HepG2 (cell line): ENCODE data around the gene MED20. TPM values are rescaled to one million over a fixed set of nuclear protein-coding genes. Genes with fewer than 3 reads are reported as not detected.

Experiments used
- ATAC-seq: fragments of 200-7000 bp; cut with Tn5 transposase; 3 replicates; pipeline ENCODE4 v1.9.1; 2020; ENCODE audit warnings: mild to moderate bottlenecking, moderate library complexity
- BruUV-seq: library from RNA; stranded (reverse); fragments of 400-500 nt; replicated peaks from 2 replicates; lab custom pipeline; 2021; lab: Mats Ljungman, UMichigan
- CTCF ChIA-PET: fragments of 300-600 bp; formaldehyde crosslinking; extraction: SDS; loops from one replicate; lab custom pipeline; 2021; ENCODE audit warnings: low total read pairs, inconsistent platforms, low intra/inter-chr PET ratio; lab: Yijun Ruan, JAX
- POLR2A ChIA-PET: fragments of 350-600 bp; sonication (Branson Sonifier 250); formaldehyde crosslinking; loops from one replicate; lab custom pipeline; 2020; ENCODE audit warnings: antibody characterized with exemption, inconsistent platforms; lab: Yijun Ruan, JAX
- DNase-seq: peaks from one replicate; pipeline ENCODE4 v3.0.0-alpha.2; 2015; ENCODE audit warnings: low spot score
- FAIRE-seq: peaks from 3 replicates; lab custom pipeline; 2011; peaks lifted over from hg19 to GRCh38; lab: Jason Lieb, UNC
- H2AFZ ChIP-seq: one replicate; pipeline ENCODE4 v1.6.1; 2011; ENCODE audit warnings: low read length, inconsistent platforms
- H3K27ac ChIP-seq: fragments of 300-600 bp; 3 replicates; pipeline ENCODE4 v1.8.0; 2011; ENCODE audit warnings: mixed run types, mild to moderate bottlenecking, mixed read lengths, low read length, inconsistent platforms; ENCODE audit not compliant: insufficient read depth; ENCODE audit errors: extremely low read length
- H3K27me3 ChIP-seq, 2 experiments: fragments of 200-600 bp in 1 of 2; 2 replicates in 1 of 2; 3 replicates in 1 of 2; pipeline versions ENCODE4 v1.6.0 to v1.8.0; 2011; ENCODE audit warnings: low read length in 2 of 2, mild to moderate bottlenecking in 2 of 2, moderate library complexity in 2 of 2, inconsistent platforms in 1 of 2; ENCODE audit not compliant: insufficient read depth in 2 of 2, control insufficient read depth in 1 of 2
- H3K36me3 ChIP-seq, 2 experiments: fragments of 200-600 bp in 1 of 2; replicated peaks in 1 of 2; 2 replicates in 1 of 2; 3 replicates in 1 of 2; pipeline versions ENCODE4 v1.5.1 to v1.8.0; 2011; ENCODE audit warnings: low read length in 2 of 2, inconsistent platforms in 1 of 2; ENCODE audit not compliant: insufficient read depth in 2 of 2, control insufficient read depth in 1 of 2
- H3K4me1 ChIP-seq: 2 replicates; pipeline ENCODE4 v1.5.1; 2012; ENCODE audit warnings: low read length, inconsistent platforms; ENCODE audit not compliant: insufficient read depth
- H3K4me2 ChIP-seq: 2 replicates; pipeline ENCODE4 v1.6.0; 2011; ENCODE audit warnings: low read depth, low read length, inconsistent platforms
- H3K4me3 ChIP-seq, 3 experiments: fragments of 200-600 bp in 1 of 3; sonication (generic), shearing (Covaris generic) in 1 of 3; replicated peaks in 1 of 3; 2 replicates each; pipeline ENCODE4 v1.5.1; 2011 to 2016; ENCODE audit warnings: low read length in 3 of 3, inconsistent platforms in 2 of 3, low read depth in 2 of 3, mild to moderate bottlenecking in 2 of 3, control low read depth in 1 of 3, mixed read lengths in 1 of 3; ENCODE audit not compliant: insufficient read depth in 1 of 3
- H3K79me2 ChIP-seq: one replicate; pipeline ENCODE4 v1.6.1; 2011; ENCODE audit warnings: low read length, inconsistent platforms; ENCODE audit not compliant: insufficient read depth
- H3K9ac ChIP-seq: 2 replicates; pipeline ENCODE4 v1.6.0; 2011; ENCODE audit warnings: mild to moderate bottlenecking, low read depth, low read length, inconsistent platforms; ENCODE audit not compliant: insufficient read depth
- H3K9me3 ChIP-seq: 2 replicates; pipeline ENCODE4 v1.5.1; 2012; ENCODE audit warnings: mild to moderate bottlenecking, low read length
- H4K20me1 ChIP-seq: 2 replicates; pipeline ENCODE4 v1.6.0; 2011; ENCODE audit warnings: inconsistent platforms, mild to moderate bottlenecking, low read length, moderate library complexity; ENCODE audit not compliant: insufficient read depth
- ARID2 ChIP-seq: sonication (generic); formaldehyde crosslinking; IDR thresholded peaks from 2 replicates; pipeline ENCODE4 v1.8.1; 2022; ENCODE audit warnings: mild to moderate bottlenecking, missing genetic modification reagents, borderline replicate concordance
- CENPT ChIP-seq: sonication (generic); formaldehyde crosslinking; IDR thresholded peaks from 2 replicates; pipeline ENCODE4 v1.8.0; 2022; ENCODE audit warnings: low read depth, mild to moderate bottlenecking, moderate library complexity, missing genetic modification reagents
- MTF2 ChIP-seq: sonication (generic); formaldehyde crosslinking; IDR thresholded peaks from 2 replicates; pipeline ENCODE4 v1.5.0; 2020; ENCODE audit warnings: missing genetic modification reagents, borderline replicate concordance
- SNRNP70 ChIP-seq: fragments of 200-400 bp; formaldehyde crosslinking; IDR thresholded peaks from 2 replicates; pipeline ENCODE4 v1.6.1; 2017; ENCODE audit warnings: mild to moderate bottlenecking, low read depth, low read length, moderate library complexity
- TARDBP ChIP-seq: sonication (generic); formaldehyde crosslinking; IDR thresholded peaks from 2 replicates; pipeline ENCODE4 v1.8.0; 2022; ENCODE audit warnings: mild to moderate bottlenecking, missing genetic modification reagents
- TEAD3 ChIP-seq: optimal IDR thresholded peaks from 2 replicates; pipeline ENCODE3; 2016; ENCODE audit warnings: borderline replicate concordance
- ZBTB10 ChIP-seq: sonication (generic); formaldehyde crosslinking; IDR thresholded peaks from 2 replicates; pipeline ENCODE4 v1.4.0; 2020; ENCODE audit warnings: missing genetic modification reagents, borderline replicate concordance
- ZC3H13 ChIP-seq: sonication (generic); formaldehyde crosslinking; IDR thresholded peaks from 2 replicates; pipeline ENCODE4 v1.8.1; 2023; ENCODE audit warnings: mild to moderate bottlenecking, missing genetic modification reagents, moderate library complexity
- ZNF234 ChIP-seq: sonication (generic); formaldehyde crosslinking; conservative IDR thresholded peaks from 2 replicates; pipeline ENCODE4 v1.5.1; 2020; ENCODE audit warnings: mild to moderate bottlenecking, missing genetic modification reagents
- ZNF296 ChIP-seq: sonication (generic); formaldehyde crosslinking; conservative IDR thresholded peaks from 2 replicates; pipeline ENCODE4 v1.5.0; 2020; ENCODE audit warnings: mild to moderate bottlenecking, missing genetic modification reagents
- ZNF3 ChIP-seq: IDR thresholded peaks from 2 replicates; pipeline ENCODE4 v1.7.0; 2017; ENCODE audit warnings: inconsistent platforms
- ZNF362 ChIP-seq: sonication (generic); formaldehyde crosslinking; IDR thresholded peaks from 2 replicates; pipeline ENCODE4 v1.4.0; 2020; ENCODE audit warnings: missing genetic modification reagents, mild to moderate bottlenecking, borderline replicate concordance
- ZNF383 ChIP-seq: sonication (generic); formaldehyde crosslinking; IDR thresholded peaks from 2 replicates; pipeline ENCODE4 v1.4.0; 2020; ENCODE audit warnings: missing genetic modification reagents, mild to moderate bottlenecking, borderline replicate concordance
- ZNF891 ChIP-seq: sonication (generic); formaldehyde crosslinking; IDR thresholded peaks from 2 replicates; pipeline ENCODE4 v1.5.0; 2020; ENCODE audit warnings: mild to moderate bottlenecking, missing genetic modification reagents
- WGBS: methylation state at CpG from one replicate; pipeline ENCODE4 v1.1.6; 2017; ENCODE audit warnings: low lambda C conversion rate; 5-methylcytosine and 5-hydroxymethylcytosine counted together
- in situ Hi-C: cut with HindIII; loops from 2 replicates; pipeline ENCODE4 v1.10.0; 2017; ENCODE audit warnings: low pct_unique_long_range_greater_than_20kb; ENCODE audit not compliant: extremely low pct_ligation_motif_present
- intact Hi-C: fragments of 100-400 bp; cut with micrococcal nuclease; formaldehyde crosslinking; loops from one replicate; pipeline ENCODE4 v1.10.0; 2022; ENCODE audit not compliant: unreplicated experiment
- polyA plus RNA-seq, 8 experiments: library from polyadenylated mRNA; depleted of rRNA in 3 of 8; stranded (reverse) in 7 of 8; unstranded in 1 of 8; fragments of >200 nt; fragmentation: Illumina TruSeq in 4 of 8; extraction: Trizol in 4 of 8; gene quantifications; 2 replicates each; pipeline versions ENCODE4 v1.2.1 to v1.2.3, GENCODE V29; 2011 to 2016; ENCODE audit warnings: low read depth in 4 of 8, missing spikeins in 1 of 8, mixed read lengths in 1 of 8; ENCODE audit not compliant: insufficient read depth in 1 of 8
- total RNA-seq, 5 experiments: library from RNA; depleted of rRNA; stranded (reverse); fragments of >200 nt; fragmentation: Illumina TruSeq; extraction: Trizol; gene quantifications; 2 replicates each; pipeline ENCODE4 v1.2.3, GENCODE V29; 2016; ENCODE audit warnings: low read depth in 1 of 5

Gene MED20
- total and polyA plus RNA-seq, 2 of the 13 experiments (the other 11 are each of a cell fraction or from before 2014, with no cell fraction given): 28.1 to 41.1 TPM

- POLR2A ChIA-PET: no interaction called here
- Histone ChIP-seq H3K79me2 (no peaks in the 10 kb centered on the region), H4K20me1 (no peaks in the 10 kb centered on the region), H3K4me1 (peaks cover 14% of the 10 kb centered on the region), H2AFZ (no peak overlapping the region), H3K9ac (no peak overlapping the region), H3K4me2 (no peak overlapping the region), H3K9me3 (no peaks in the 10 kb centered on the region), H3K36me3 (no peaks in the 10 kb centered on the region)
- BruUV-seq: no TSS peak
- FAIRE-seq: no peak
- intact Hi-C loops: no loop called here
- CTCF ChIA-PET: no interaction called here
- DNase-seq: no peak
- ATAC-seq: no peak
- TF ChIP-seq ARID2: no peak
- no peak for TF ChIP-seq ZNF296
- TF ChIP-seq CENPT (CRISPR knock-in tag): no peak
- no peak for TF ChIP-seq ZNF3 (CRISPR knock-in tag)
- TF ChIP-seq, all 625 proteins: peak for 0
- peaks cover 2 to 4% of the 10 kb centered on the region in 2 experiments; a peak in 2 of 5 replicates for H3K27me3 ChIP-seq
- no peak overlapping the region for H3K27ac ChIP-seq
- 40% methylated on average over 2 of the region's 2 CpGs for WGBS
- no peak overlapping the region for H3K4me3 ChIP-seq
- in situ Hi-C loops: no loop called here
Measured at GRCh38 chr6:41955412-41955811, 34.5 kb upstream of the MED20 start.

- Histone ChIP-seq H2AFZ (no peak overlapping the region), H3K27ac (no peak overlapping the region), H3K9ac (no peak overlapping the region), H3K4me2 (no peak overlapping the region), H3K4me3 (no peak overlapping the region), H3K79me2 (no peaks in the 10 kb centered on the region), H3K9me3 (no peaks in the 10 kb centered on the region), H4K20me1 (no peaks in the 10 kb centered on the region), H3K27me3 (peaks cover 2 to 4% of the 10 kb centered on the region in 2 experiments; a peak in 2 of 5 replicates), H3K36me3 (no peaks in the 10 kb centered on the region), H3K4me1 (peaks cover 14% of the 10 kb centered on the region)
- POLR2A ChIA-PET: no interaction called here
- 39% methylated on average over 2 of the region's 2 CpGs for WGBS
- in situ Hi-C loops (no loop called here), intact Hi-C loops (no loop called here)
- CTCF ChIA-PET: no interaction called here
- no TSS peak for BruUV-seq
- FAIRE-seq: no peak
- no peak for DNase-seq
- no peak for ATAC-seq
- no peak for TF ChIP-seq SNRNP70
- TF ChIP-seq MTF2 (CRISPR knock-in tag): no peak
- TF ChIP-seq ZNF234 (CRISPR knock-in tag): no peak
- no peak for TF ChIP-seq ZC3H13 (CRISPR knock-in tag)
- no peak for TF ChIP-seq TEAD3 (CRISPR knock-in tag)
- TF ChIP-seq ZBTB10 (CRISPR knock-in tag): no peak
- TF ChIP-seq TARDBP (CRISPR knock-in tag): no peak
- TF ChIP-seq ZNF383 (CRISPR knock-in tag): no peak
- no peak for TF ChIP-seq ZNF362 (CRISPR knock-in tag)
- no peak for TF ChIP-seq ZNF891 (CRISPR knock-in tag)
Measured at GRCh38 chr6:41954668-41955067, 33.7 kb upstream of the MED20 start.
